GM13976 (cell line): Measurements from ENCODE around the gene INPPL1.

Experiments
- DNase-seq: peaks from one replicate; pipeline ENCODE4 v3.0.0; 2012; ENCODE audit warnings: low spot score
- in situ Hi-C: fragments of 300-500 bp; cut with MboI; formaldehyde crosslinking; loops from one replicate; pipeline ENCODE4 v1.12.0; 2022; ENCODE audit warnings: low sequenced_read_pairs, mixed read lengths, inconsistent platforms; ENCODE audit not compliant: unreplicated experiment
- TF ChIP-seq, protein P1 (sequence below): IDR thresholded peaks from 2 replicates; pipeline ENCODE4 v1.5.1; 2012; ENCODE audit warnings: borderline replicate concordance, mild to moderate bottlenecking; ENCODE audit not compliant: insufficient read depth; ENCODE audit errors: extremely low read depth, missing control alignments, control extremely low read depth

The INPPL1 gene

DNA sequence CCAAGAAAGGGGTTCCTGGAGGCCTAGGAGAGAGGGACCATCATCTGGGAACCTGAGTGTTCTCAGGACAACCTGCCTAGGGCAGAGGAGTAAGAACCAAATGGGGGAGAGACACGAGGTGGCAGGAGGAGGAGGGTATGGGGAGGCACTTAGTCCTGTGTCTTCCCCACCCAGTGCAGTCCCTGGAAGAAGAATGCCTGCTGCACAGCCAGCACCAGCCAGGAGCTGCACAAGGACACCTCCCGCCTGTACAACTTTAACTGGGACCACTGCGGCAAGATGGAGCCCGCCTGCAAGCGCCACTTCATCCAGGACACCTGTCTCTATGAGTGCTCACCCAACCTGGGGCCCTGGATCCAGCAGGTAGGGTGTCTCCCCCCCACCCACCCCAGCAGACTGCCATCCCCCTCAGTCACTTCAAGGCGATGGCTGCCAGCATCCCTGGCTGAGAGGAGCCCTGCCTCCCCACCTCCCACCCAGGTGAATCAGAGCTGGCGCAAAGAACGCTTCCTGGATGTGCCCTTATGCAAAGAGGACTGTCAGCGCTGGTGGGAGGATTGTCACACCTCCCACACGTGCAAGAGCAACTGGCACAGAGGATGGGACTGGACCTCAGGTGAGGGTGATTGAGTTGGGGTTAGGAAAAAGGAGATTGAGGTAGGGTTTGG lies 3.7 kb upstream of the INPPL1 start:
- in situ Hi-C loops = no loop called here
- DNase-seq = no peak

DNA sequence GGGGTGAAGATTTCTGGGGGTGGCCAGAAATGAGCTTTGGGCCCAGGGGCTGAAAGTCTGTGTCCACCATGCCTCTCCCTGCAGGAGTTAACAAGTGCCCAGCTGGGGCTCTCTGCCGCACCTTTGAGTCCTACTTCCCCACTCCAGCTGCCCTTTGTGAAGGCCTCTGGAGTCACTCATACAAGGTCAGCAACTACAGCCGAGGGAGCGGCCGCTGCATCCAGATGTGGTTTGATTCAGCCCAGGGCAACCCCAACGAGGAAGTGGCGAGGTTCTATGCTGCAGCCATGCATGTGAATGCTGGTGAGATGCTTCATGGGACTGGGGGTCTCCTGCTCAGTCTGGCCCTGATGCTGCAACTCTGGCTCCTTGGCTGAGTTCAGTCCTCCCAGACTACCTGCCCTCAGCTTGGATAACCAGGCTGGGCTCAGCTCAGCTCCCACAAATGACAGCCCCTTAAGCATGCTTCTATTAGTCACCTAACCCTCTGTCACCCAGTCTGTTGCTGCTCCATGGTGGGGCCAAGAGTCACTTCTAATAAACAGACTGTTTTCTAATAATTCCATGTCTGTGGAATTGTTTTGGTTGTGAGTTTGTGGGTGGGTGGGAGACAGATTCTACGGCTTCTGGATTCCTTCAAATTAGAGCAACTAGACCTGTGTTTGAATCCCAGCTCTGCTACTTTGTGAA lies 3.0 kb upstream of the INPPL1 start:
- in situ Hi-C loops = no loop called here
- TF ChIP-seq, protein P1, sequence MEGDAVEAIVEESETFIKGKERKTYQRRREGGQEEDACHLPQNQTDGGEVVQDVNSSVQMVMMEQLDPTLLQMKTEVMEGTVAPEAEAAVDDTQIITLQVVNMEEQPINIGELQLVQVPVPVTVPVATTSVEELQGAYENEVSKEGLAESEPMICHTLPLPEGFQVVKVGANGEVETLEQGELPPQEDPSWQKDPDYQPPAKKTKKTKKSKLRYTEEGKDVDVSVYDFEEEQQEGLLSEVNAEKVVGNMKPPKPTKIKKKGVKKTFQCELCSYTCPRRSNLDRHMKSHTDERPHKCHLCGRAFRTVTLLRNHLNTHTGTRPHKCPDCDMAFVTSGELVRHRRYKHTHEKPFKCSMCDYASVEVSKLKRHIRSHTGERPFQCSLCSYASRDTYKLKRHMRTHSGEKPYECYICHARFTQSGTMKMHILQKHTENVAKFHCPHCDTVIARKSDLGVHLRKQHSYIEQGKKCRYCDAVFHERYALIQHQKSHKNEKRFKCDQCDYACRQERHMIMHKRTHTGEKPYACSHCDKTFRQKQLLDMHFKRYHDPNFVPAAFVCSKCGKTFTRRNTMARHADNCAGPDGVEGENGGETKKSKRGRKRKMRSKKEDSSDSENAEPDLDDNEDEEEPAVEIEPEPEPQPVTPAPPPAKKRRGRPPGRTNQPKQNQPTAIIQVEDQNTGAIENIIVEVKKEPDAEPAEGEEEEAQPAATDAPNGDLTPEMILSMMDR = no peak
- no peak for DNase-seq

More for the DNA sequence above, 3.7 kb upstream of the INPPL1 start:
- TF ChIP-seq, protein P1 = no peak

DNA sequence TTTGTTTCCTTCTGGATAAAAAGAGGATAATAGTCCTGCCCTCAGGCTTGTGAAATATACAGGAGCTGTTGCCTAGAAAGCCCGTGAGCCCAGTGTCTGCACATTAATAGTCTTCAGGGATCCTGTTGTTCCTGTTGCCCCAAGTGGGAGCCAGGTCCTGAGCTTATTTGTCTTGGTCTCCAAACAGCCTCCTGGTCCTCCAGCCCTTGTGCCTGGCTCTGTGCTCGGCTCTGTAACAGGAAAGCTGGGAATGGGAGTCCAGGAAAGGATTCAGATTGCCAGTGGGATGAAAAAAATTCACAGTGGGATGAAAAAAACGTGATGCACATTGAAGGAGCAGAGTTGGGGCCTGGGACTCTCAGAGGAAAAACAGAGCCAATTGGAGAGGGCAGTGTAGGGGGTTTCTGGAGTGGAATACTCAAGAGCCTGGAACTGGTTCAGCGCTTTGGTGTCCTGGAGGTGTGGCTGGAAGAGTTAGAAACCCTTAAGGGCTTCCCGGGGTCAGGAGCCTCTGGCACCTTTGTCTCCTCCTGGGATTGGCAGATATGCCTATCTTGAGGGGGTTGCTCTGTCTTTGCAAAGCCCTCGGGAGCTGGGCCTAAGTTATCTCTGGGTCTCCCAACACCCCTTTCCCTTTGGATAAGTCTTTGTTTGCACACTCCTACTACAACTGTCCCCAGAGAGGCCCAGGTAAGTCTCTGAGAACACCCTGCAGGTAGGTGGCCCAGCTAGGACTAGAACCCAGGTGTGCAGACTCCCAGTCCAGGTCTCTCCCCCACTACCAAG lies 2.3 kb upstream of the INPPL1 start:
- TF ChIP-seq, protein P1 = no peak
- DNase-seq = no peak
- in situ Hi-C loops = no loop called here

DNA sequence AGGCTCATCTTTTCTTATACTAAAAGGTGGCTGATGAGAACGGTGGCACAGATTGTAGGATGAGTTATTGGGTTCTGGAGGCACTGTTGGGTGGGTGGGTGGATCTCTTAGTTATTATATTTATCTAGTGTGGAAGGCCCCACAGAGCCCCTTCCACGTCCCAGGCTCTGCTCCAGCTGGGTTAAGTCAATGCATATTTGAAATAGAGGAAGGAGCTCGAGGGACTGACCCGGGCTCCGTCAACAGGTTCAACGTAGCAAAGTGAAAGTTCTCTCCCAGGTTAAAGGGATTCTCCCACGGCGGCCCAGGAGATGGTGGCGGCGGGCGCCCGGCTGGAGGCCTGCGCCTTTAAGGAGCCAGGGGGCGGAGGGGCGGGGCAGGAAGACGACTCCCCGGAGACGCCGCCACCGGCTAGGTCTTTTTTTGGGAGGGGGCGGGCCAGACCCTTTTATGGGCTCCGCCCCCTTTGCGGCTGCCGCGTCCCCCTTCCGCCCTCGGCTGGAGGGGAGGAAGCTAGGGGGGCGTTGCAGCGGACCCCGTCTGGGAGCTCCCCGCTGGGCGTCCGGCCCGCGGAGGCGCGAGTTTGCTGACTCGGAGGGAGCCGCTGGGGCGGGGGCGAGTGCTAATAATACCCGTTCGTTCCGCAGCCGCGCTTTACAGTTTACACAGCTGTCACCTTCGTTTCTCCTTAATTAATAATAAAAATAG lies 1.5 kb upstream of the INPPL1 start:
- DNase-seq = peak; percentile 93
- in situ Hi-C loops = no loop called here
- TF ChIP-seq, protein P1 = peak; percentile 54

DNA sequence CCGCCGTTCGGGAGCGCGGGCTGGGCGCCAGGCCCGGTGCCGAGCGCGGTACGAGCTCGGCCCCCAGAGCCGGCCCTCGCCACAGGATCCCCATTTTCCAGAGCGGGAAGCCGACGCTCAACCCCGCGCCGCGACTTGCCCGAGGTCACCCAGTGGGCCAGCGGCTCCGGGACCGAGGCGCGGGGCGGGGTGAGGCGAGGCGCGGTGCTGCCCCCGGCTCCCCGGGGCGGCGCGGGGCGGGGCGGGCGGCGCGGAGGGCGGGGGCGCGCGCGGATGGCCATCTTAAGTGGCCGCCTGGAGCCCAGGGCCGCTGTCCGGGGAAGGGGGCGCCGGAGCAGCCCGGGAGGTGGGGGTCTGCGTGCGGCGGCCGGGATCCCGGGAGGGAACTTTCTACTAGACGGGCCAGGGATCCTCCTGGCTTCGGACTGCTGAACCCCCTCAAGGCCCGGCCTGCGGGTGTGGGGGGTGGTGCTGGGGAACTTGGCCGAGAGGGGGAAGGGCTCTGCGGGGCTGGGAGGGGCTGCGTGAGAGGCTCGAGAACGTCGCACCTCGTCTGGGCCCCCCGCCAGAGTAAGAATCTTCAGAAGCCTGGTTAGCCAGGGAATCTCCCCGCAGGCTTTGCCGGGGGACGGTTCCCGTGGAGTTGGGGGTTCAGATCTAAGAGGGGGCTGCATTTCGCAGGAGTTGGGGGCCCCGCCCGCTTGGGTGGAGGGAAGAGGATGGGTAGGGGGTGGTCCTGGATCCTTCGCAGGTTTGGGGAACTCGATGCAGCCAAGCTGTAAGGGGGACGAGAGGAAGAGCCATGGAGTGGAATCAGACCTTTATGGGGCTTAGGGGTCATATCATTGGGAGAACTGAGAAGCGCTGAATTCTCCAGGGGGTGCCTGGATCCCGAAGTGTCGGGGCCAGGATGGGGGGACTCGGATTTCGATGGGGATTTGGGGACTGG lies 678 bp upstream of the INPPL1 start:
- in situ Hi-C loops = no loop called here
- TF ChIP-seq, protein P1 = no peak
- DNase-seq = peak; percentile 78
